OCI-M2 (cell line): ENCODE measurements around the gene CIT.

Source experiments
- DNase-seq: peaks from one replicate; lab custom pipeline; 2025; ENCODE audit not compliant: unreplicated experiment; lab: John Stamatoyannopoulos, UW

CIT gene

DNA sequence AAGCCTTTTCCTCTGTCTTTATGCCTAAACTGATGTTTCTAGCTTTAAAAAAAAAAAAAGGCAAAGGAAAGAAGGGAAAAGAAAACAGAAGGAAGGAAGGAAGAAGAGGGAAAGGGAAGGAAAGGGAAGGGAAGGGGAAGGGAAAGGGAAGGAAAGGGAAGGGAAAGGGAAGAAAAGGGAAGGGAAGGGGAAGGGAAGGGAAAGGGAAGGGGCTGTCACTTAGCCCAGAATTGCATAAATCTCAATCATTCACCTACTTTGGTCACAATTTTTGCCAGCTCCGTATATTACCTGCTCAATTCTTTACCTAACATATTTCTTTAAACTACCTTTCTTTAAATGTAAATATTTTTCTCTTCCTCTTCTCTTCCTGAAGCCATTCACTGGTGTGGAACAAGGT, 26.8 kb downstream of the CIT start:
- DNase-seq: no peak

GRCh38 chr12:119843100-119843499, 34.0 kb downstream of the CIT start:
- no peak for DNase-seq

DNA sequence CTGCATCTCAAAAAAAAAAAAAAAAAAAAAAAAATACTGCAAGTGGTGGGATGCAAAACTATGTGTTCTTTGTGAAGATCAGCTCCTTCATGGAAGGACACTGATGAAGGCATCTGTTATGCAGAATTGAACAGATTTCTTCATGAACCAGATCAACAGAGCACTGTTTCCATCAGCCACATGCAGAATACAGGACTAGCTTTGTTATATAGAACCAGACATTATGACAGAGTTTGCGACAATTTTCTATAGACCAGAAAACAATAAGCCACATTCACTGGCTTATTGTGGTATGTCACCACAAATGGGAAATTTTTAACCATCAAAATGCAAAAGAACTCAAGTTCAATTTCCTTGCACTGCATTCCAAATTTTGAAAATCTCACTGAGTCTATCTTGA, 34.7 kb downstream of the CIT start:
- no peak for DNase-seq

- DNase-seq: no peak
Observed at GRCh38 chr12:119841433-119842210, 35.5 kb downstream of the CIT start.

- DNase-seq: no peak
Observed at GRCh38 chr12:119840582-119840981, 36.5 kb downstream of the CIT start.

GRCh38 chr12:119840168-119840567, 37.0 kb downstream of the CIT start:
- no peak for DNase-seq

- no peak for DNase-seq
Observed at GRCh38 chr12:119838826-119839600, 38.1 kb downstream of the CIT start.

DNA sequence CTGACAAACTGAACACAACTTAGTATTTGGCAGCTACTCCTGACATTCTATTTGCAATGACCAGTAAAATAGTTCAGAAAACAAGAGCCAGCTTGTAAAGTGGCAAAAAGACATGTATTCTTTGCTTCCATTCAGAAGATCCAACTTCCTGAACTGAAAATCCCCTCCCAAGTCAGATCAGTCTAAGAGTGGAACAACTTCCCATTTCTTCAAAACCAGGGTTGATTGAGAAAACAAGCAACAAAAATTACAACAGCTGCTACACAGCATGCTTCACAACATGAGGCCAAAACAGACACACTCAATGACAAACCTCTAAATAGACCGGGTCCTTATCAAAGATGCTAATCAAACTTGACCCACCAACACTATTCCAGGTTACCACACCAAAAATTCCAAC, 40.3 kb downstream of the CIT start:
- no peak for DNase-seq

DNA sequence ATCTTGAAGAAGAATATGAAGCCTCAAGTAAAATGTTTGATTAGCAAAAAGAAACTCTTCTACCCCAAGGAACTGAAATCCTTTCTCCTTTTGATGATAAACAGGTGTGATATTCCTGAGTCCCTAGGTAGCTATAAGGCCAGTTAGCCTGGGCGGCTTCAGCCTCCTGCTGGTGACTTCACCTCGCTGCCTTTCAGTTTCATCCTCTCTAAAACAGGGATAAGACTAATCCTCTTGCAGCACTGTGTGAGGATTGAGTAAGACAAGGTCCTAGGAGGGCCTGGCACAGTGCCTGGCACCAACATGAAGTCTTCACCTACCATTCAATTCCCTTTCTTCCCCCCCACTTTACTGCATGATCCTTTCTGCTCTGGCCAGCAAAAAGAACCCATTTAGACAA, 42.1 kb downstream of the CIT start:
- DNase-seq: no peak

DNA sequence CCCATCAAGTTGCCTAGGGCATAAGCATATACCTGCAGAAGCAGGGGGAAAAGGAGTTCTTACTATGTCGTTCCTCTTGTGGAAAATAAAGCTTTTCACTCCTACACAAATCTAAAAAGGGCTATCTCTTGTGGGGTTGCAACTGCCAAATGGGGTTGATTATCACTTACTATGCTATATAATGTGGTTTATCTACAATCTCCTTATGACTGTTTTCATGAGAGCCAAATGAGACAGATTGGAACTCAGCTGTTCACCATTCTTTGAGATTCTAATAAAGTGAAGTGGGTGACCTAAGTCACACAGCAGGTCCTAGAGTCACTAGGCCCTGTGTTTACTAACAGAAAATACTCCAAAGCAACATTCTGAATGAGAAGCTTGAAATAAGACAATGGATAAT, 47.7 kb downstream of the CIT start:
- DNase-seq: no peak

DNA sequence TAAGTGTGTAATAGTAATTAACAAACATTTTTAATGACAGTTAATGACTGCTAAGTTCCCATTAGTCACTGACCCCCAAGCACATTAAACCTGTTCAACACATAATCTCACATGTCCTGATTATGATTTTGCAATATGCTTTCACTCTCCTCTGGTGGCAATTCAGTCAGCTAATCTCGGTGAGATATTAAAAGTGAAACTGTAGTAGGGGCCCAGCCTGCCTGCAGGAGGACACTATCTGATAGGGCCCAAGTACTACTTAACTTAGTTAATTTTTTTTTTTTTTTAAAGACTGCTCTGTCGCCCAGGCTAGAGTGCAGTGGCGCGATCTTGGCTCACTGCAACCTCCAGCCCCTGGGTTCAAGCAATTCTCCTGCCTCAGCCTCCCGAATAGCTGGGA, 48.8 kb downstream of the CIT start:
- DNase-seq: no peak

GRCh38 chr12:119827760-119828159, 49.4 kb downstream of the CIT start:
- DNase-seq: no peak

DNA sequence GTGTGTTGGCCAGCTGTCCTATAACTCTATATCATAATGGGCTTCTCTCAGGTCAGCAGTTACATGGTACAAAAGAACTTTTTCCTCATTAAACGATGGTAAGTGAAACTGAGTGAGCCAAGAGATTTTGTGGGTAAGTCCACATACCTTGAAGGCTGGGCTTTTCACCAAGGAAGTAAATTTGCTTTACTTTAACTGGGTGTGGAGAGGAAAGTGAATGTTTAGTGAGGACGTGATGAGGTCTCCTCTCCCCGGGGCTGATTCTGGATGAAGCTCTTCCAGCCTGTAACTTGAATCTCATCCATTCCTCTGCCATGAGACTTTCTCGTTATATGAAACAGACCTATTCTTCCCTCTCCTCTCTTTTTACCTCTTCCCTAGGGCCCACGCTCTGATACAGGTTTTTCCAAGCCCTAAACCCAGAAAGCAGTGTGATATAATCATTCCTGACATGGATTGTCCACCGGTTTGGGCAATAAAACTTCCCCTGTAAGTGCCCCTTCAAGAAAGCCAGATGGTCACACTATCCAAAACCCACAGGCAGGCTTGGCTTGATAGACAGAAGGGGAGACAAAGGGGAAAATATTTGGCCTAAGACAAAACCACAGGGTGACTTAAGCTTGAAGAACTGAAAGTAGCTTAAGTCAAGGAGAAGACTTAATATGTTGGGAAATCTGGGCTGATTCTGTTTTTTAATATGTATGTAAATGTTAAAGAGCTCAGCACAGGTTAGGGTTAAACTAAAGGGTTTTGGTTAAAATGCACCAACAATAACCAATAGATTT, 50.3 kb downstream of the CIT start:
- no peak for DNase-seq

DNA sequence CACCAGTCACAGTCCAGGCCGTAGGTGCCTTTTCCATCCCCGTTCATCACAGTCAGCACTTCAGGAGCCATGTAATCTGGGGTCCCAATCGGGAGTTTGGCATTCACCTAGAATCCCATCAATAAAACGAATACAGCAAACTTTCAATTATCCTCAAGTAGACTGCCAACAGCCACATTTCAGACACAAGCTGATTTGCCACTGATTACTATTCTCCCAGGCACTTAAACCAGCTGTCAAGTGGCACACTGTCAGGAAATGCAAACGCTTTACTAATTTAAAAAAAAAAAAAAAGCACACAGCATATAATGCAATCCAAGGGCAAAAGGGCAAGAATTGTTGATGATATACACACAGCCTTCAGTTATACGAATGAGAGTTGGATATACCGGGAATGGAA, 51.9 kb downstream of the CIT start:
- DNase-seq: no peak

- DNase-seq: no peak
Observed at GRCh38 chr12:119822046-119822445, 55.1 kb downstream of the CIT start.

DNA sequence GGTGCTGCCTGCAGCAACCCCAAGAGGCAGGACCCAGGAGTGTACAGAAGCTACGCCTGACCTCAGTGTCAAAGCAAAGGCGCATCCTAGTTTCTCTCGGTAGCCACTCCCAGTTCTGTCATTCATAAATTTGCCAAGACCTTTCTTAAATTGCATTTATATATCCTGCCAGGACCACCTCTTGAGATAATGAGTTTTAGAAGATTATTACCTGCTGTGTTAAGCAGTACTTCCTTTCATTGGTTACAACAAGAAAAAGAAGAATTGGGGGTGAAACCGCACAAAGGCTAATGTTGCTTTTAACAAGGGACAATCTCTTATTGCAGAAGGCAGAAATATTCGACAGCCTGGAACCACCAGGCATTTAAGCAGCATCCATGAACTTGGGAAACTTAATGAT, 57.8 kb downstream of the CIT start:
- DNase-seq: no peak

- DNase-seq: no peak
Observed at GRCh38 chr12:119817546-119818343, 59.4 kb downstream of the CIT start.

DNA sequence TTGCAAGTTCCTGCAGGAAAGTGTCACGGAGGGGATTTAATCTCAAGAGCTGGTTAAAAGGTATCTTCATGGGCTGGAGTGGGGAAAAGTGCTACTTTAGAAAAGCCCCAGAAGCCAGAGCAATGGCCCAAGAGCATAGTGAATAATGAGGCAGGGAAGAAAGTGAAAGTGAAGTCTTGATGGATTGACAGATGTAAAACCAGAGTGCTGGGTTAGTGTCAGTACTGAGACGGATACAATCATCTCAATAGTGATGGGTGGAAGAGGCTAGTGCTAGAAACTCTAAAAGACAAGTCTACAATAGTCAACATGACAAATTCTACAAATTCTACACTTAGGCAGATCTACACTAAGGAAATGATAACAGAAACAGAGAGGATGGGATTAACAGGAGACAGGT, 68.1 kb downstream of the CIT start:
- DNase-seq: no peak

DNA sequence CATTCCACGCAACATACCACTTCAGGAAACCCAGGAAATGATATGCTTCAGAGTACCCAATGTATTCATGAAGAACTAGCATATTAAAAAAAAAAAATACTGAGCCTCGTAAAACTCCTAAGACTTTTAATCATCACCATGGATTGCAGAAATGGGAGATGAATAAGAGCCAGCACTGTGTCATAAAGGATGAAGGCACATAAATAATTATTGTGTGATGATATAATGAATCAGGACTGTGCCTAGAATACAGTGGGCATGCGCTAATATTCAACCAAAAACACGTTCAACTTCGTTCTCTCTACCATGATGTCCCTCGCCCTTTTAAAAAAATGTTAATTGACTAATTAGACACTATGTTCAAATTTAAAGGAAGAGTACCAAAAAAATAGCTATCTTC, 68.7 kb downstream of the CIT start:
- no peak for DNase-seq

- DNase-seq: no peak
Observed at GRCh38 chr12:119807380-119807779, 69.7 kb downstream of the CIT start.

DNA sequence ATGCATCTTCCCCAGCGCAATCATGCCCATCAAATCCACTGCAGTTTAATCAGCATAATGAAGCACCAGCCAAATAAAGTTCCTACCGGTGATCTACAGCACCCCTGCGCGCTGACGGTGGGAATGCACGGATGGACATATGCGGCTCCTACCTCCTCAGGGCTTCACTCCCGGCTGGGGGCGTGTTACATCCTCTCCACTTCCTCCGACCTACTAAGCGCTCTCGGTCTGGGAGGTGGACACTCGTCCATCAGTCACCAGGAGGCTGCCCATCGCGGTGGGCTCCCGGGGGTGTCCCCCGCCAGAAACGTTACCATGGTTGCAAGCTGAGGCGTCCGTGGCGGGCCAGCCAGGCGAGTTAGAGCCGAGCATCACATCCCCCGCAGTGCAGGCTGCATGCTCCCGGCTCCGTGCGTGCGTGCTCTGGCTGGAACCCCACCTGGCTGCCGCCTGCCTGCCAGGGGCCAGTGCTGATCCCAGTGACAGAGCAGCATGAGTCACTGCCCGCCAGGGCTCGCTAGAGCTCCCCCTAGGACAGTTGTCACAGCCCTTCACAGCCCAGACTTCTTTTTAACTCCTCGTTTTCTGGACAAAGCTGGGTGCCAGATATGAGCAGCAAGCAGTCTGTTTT, 73.0 kb downstream of the CIT start:
- no peak for DNase-seq
